PC-9 (cell line): ENCODE measurements around the gene PRSS2. TPM values are rescaled to one million over a fixed set of nuclear protein-coding genes. Genes with fewer than 3 reads are reported as not detected.
A peak's percentile ranks its signal among the peaks of the same experiment; 100 is the strongest.

Experiments used
- BruUV-seq: library from RNA; stranded (reverse); fragments of 400-500 nt; replicated peaks from 2 replicates; lab custom pipeline; 2021; lab: Mats Ljungman, UMichigan
- CTCF ChIA-PET: fragments of 300-600 bp; sonication (Branson Sonifier 250); formaldehyde crosslinking; loops from one replicate; lab custom pipeline; 2022; ENCODE audit warnings: antibody characterized with exemption; lab: Charles Lee
- POLR2A ChIA-PET: fragments of 300-600 bp; sonication (Branson Sonifier 250); formaldehyde crosslinking; loops from one replicate; lab custom pipeline; 2022; ENCODE audit warnings: antibody characterized with exemption; ENCODE audit not compliant: unreplicated experiment; lab: Charles Lee
- DNase-seq, 2 experiments: peaks; one replicate each; pipeline versions ENCODE4 v3.0.0 to v3.0.0-alpha.2; 2015 to 2022; ENCODE audit warnings: mixed read lengths in 1 of 2
- H2AFZ ChIP-seq: fragments of 200-600 bp; sonication (generic); 2 replicates; pipeline ENCODE4 v1.8.1; 2017; ENCODE audit warnings: antibody characterized with exemption
- H3F3A ChIP-seq: fragments of 200-600 bp; sonication (generic); 2 replicates; pipeline ENCODE4 v1.8.1; 2017; ENCODE audit warnings: antibody characterized with exemption, mild to moderate bottlenecking, low read depth; ENCODE audit not compliant: insufficient read depth
- H3K27ac ChIP-seq: fragments of 200-600 bp; sonication (generic); 2 replicates; pipeline ENCODE4 v1.6.1; 2016; ENCODE audit warnings: mixed run types
- H3K27me3 ChIP-seq: fragments of 200-600 bp; sonication (generic); 2 replicates; pipeline ENCODE4 v1.6.1; 2016; ENCODE audit warnings: low read depth, mixed run types; ENCODE audit not compliant: insufficient read depth
- H3K36me3 ChIP-seq: fragments of 200-600 bp; sonication (generic); 2 replicates; pipeline ENCODE4 v1.6.1; 2016; ENCODE audit warnings: low read depth, mixed run types
- H3K4me1 ChIP-seq: fragments of 200-600 bp; sonication (generic); replicated peaks from 2 replicates; pipeline ENCODE4 v1.6.1; 2016; ENCODE audit warnings: mixed run types; ENCODE audit not compliant: insufficient read depth
- H3K4me2 ChIP-seq: fragments of 200-600 bp; sonication (generic); 2 replicates; pipeline ENCODE4 v1.6.1; 2017; ENCODE audit warnings: mixed run types
- H3K4me3 ChIP-seq: fragments of 200-600 bp; sonication (generic); 2 replicates; pipeline ENCODE4 v1.6.1; 2016; ENCODE audit warnings: mixed run types
- H3K79me2 ChIP-seq: fragments of 200-600 bp; sonication (generic); 2 replicates; pipeline ENCODE4 v1.6.1; 2017; ENCODE audit warnings: low read depth, mixed run types
- H3K9me2 ChIP-seq: fragments of 200-600 bp; sonication (generic); 2 replicates; pipeline ENCODE4 v1.8.1; 2017; ENCODE audit warnings: mild to moderate bottlenecking; ENCODE audit not compliant: insufficient read depth
- H3K9me3 ChIP-seq: fragments of 200-600 bp; sonication (generic); 2 replicates; pipeline ENCODE4 v1.8.1; 2016; ENCODE audit warnings: low read depth; ENCODE audit not compliant: insufficient read depth
- H4K20me1 ChIP-seq: fragments of 200-600 bp; sonication (generic); 2 replicates; pipeline ENCODE4 v1.8.1; 2017; ENCODE audit not compliant: insufficient read depth
- CTCF ChIP-seq: fragments of 200-600 bp; sonication (generic); conservative IDR thresholded peaks from 2 replicates; pipeline ENCODE4 v1.6.1; 2017; ENCODE audit warnings: mixed run types, antibody characterized with exemption, mild to moderate bottlenecking, moderate library complexity
- EZH2 ChIP-seq: fragments of 200-600 bp; sonication (generic); IDR thresholded peaks from 2 replicates; pipeline ENCODE4 v1.8.0; 2017; ENCODE audit warnings: antibody characterized with exemption, low read depth
- intact Hi-C: fragments of 100-400 bp; cut with micrococcal nuclease; formaldehyde crosslinking; loops from one replicate; pipeline ENCODE4 v1.10.0; 2022; ENCODE audit not compliant: unreplicated experiment
- total RNA-seq: library from RNA; stranded (reverse); gene quantifications from 2 replicates; pipeline ENCODE4 v1.2.3, GENCODE V29; 2021

PRSS2 gene
- total RNA-seq, 1 experiment from 2014 or later: not detected

DNA sequence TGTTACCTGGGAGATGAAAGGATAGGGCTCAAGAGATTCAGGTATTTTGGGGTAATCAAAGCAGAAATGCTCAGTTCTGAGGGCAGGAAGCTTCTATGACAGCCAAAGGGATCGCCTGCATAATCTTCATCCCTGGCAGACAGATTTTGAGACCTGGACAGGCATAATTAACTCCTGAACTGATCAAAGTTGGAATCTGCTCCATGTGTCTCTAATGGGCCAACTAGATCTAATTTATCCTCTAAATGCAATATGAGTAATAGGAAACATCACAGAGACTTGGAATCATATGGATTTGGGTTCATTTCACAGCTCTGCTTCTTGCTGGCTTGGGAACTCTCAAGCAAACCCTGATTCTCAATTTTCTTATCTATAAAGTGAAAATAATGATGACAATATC, 42.9 kb downstream of the PRSS2 start:
- Histone ChIP-seq H3K27ac (peak overlapping the region; percentile 96), H3K4me3 (peak overlapping the region; percentile 27; the same call in 1 of the 2 replicates), H3K4me1 (peaks cover 61% of the 10 kb centered on the region), H3F3A (peaks cover 59% of the 10 kb centered on the region), H3K4me2 (peak overlapping the region; percentile 79), H3K27me3 (no peaks in the 10 kb centered on the region), H2AFZ (no peak overlapping the region), H3K9me2 (no peaks in the 10 kb centered on the region), H3K9me3 (no peaks in the 10 kb centered on the region; the same call in 1 of the 2 replicates), H4K20me1 (no peaks in the 10 kb centered on the region), H3K79me2 (peaks cover 6% of the 10 kb centered on the region; the same call in 1 of the 2 replicates), H3K36me3 (no peaks in the 10 kb centered on the region)
- ChIA-PET CTCF (interaction anchor here (0.6 to 2.1 kb wide), 6 partner anchors 31 to 595 kb away, joined by 3 to 10 read pairs (median 7); partner anchors contain the start of gene EPHA1), POLR2A (interaction anchor here (0.7 to 1.3 kb wide), 5 partner anchors 16 to 442 kb away, joined by 3 to 11 read pairs (median 3); partner anchors contain the start of gene EPHB6)
- intact Hi-C loops: loop anchor here (1.0 to 10.0 kb wide), 4 partner anchors 41 to 437 kb away; no protein-coding TSS in a partner anchor
- no peak for DNase-seq
- no TSS peak for BruUV-seq
- TF ChIP-seq EZH2 (no peak), CTCF (no peak)

DNA sequence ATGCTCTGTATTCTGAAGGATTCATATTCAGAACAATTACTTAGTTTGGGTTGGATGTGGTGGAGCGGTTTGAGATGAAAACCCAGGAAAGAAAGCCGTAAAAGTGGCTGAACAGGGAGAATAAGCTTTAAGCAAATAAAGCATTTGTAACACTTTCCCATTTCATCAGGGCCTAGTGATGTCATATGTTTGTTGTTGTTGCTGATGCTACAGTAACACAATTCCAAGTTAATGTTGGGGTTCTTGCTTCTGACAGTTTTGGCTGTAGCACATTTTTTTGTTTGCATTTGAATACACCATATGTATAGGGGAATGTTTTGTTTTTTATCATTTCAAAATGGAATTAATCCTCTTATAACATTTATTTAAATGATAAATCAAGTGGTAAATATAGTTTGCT, 43.7 kb downstream of the PRSS2 start:
- no peaks in the 10 kb centered on the region for H4K20me1 ChIP-seq
- DNase-seq: peak in 1 of 2 experiments; percentile 85
- H3K4me2 ChIP-seq: peak overlapping the region; percentile 79
- H3K4me3 ChIP-seq: 0 out of 2 replicates have a peak overlapping the region, but pooled peaks have one; percentile 20
- H3K9me2 ChIP-seq: no peaks in the 10 kb centered on the region
- no peaks in the 10 kb centered on the region; the same call in 1 of the 2 replicates for H3K9me3 ChIP-seq
- TF ChIP-seq CTCF: no peak
- TF ChIP-seq EZH2: no peak
- no peaks in the 10 kb centered on the region for H3K36me3 ChIP-seq
- H3K4me1 ChIP-seq: peaks cover 53% of the 10 kb centered on the region
- H3K27ac ChIP-seq: peak overlapping the region; percentile 96
- peaks cover 6% of the 10 kb centered on the region; the same call in 1 of the 2 replicates for H3K79me2 ChIP-seq
- POLR2A ChIA-PET: interaction anchor here (1.3 kb wide), 1 partner anchor 41 kb away, joined by 5 read pairs; the partner anchor contains the start of gene EPHB6
- CTCF ChIA-PET: interaction anchor here (1.1 kb wide), 1 partner anchor 44 kb away, joined by 9 read pairs; no protein-coding TSS in a partner anchor
- intact Hi-C loops: loop anchor here (10.0 kb wide), 1 partner anchor 190 kb away; no protein-coding TSS in a partner anchor
- no peak overlapping the region for H2AFZ ChIP-seq
- no peaks in the 10 kb centered on the region for H3K27me3 ChIP-seq
- no TSS peak for BruUV-seq
- H3F3A ChIP-seq: peaks cover 51% of the 10 kb centered on the region

- H2AFZ ChIP-seq: no peak overlapping the region
- H3F3A ChIP-seq: peaks cover 44% of the 10 kb centered on the region
- no peak for DNase-seq
- peak overlapping the region; percentile 96 for H3K27ac ChIP-seq
- peaks cover 46% of the 10 kb centered on the region for H3K4me1 ChIP-seq
- ChIA-PET POLR2A (no interaction called here), CTCF (no interaction called here)
- H4K20me1 ChIP-seq: no peaks in the 10 kb centered on the region
- no peaks in the 10 kb centered on the region for H3K9me2 ChIP-seq
- no TSS peak for BruUV-seq
- intact Hi-C loops: loop anchor here (10.0 kb wide), 1 partner anchor 190 kb away; no protein-coding TSS in a partner anchor
- H3K4me2 ChIP-seq: peak overlapping the region; percentile 79
- H3K9me3 ChIP-seq: no peaks in the 10 kb centered on the region; the same call in 1 of the 2 replicates
- no peak overlapping the region for H3K4me3 ChIP-seq
- H3K79me2 ChIP-seq: peaks cover 6% of the 10 kb centered on the region; the same call in 1 of the 2 replicates
- no peaks in the 10 kb centered on the region for H3K36me3 ChIP-seq
- H3K27me3 ChIP-seq: no peaks in the 10 kb centered on the region
- TF ChIP-seq EZH2: no peak
- no peak for TF ChIP-seq CTCF
Observed at GRCh38 chr7:142815134-142815533, 44.4 kb downstream of the PRSS2 start.
